Kidney capillary endothelial cell (primary cell): ENCODE measurements around the gene PID1.
"Not testable (repeated sequence)": the region's sequence is repeated elsewhere in the genome, so short reads cannot be mapped to it uniquely, and the experiment has no call there.

Experiments used
- DNase-seq: peaks from one replicate; pipeline ENCODE4 v3.0.0-alpha.2; 2018; ENCODE audit warnings: low spot score

The PID1 gene

GRCh38 chr2:229212241-229212640, 58.8 kb downstream of the PID1 start:
- DNase-seq = no peak

GRCh38 chr2:229210641-229211040, 60.4 kb downstream of the PID1 start:
- no peak for DNase-seq

- DNase-seq = no peak
Measured at GRCh38 chr2:229206548-229206947, 64.5 kb downstream of the PID1 start.

GRCh38 chr2:229205704-229206103, 65.4 kb downstream of the PID1 start:
- no peak for DNase-seq

GRCh38 chr2:229202646-229203045, 68.4 kb downstream of the PID1 start:
- DNase-seq = no peak

- DNase-seq = no peak
Measured at GRCh38 chr2:229201521-229201920, 69.6 kb downstream of the PID1 start.

GRCh38 chr2:229199267-229199666, 71.8 kb downstream of the PID1 start:
- no peak for DNase-seq

- DNase-seq = no peak
Measured at GRCh38 chr2:229196448-229196847, 74.6 kb downstream of the PID1 start.

- no peak for DNase-seq
Measured at GRCh38 chr2:229195346-229195947, 75.6 kb downstream of the PID1 start.

GRCh38 chr2:229193281-229193680, 77.8 kb downstream of the PID1 start:
- DNase-seq = no peak

GRCh38 chr2:229191413-229191812, 79.7 kb downstream of the PID1 start:
- DNase-seq = no peak

GRCh38 chr2:229187123-229187522, 84.0 kb downstream of the PID1 start:
- DNase-seq = not testable (repeated sequence)

GRCh38 chr2:229181641-229182040, 89.4 kb downstream of the PID1 start:
- no peak for DNase-seq

- DNase-seq = no peak
Measured at GRCh38 chr2:229180658-229181057, 90.4 kb downstream of the PID1 start.

- DNase-seq = no peak
Measured at GRCh38 chr2:229179628-229180027, 91.5 kb downstream of the PID1 start.

- DNase-seq = no peak
Measured at GRCh38 chr2:229178706-229179105, 92.4 kb downstream of the PID1 start.

- DNase-seq = no peak
Measured at GRCh38 chr2:229178117-229178516, 93.0 kb downstream of the PID1 start.

GRCh38 chr2:229176136-229176535, 95.0 kb downstream of the PID1 start:
- no peak for DNase-seq

GRCh38 chr2:229175497-229175863, 95.6 kb downstream of the PID1 start:
- DNase-seq = no peak

GRCh38 chr2:229174794-229175496, 96.1 kb downstream of the PID1 start:
- no peak for DNase-seq

GRCh38 chr2:229173825-229174359, 97.2 kb downstream of the PID1 start:
- DNase-seq = no peak

- no peak for DNase-seq
Measured at GRCh38 chr2:229170916-229171315, 100.2 kb downstream of the PID1 start.

- DNase-seq = no peak
Measured at GRCh38 chr2:229170171-229170570, 100.9 kb downstream of the PID1 start.

GRCh38 chr2:229169751-229170150, 101.3 kb downstream of the PID1 start:
- no peak for DNase-seq
